HepG2 (cell line): Measurements from ENCODE around the gene RAB40C. TPM values are rescaled to one million over a fixed set of nuclear protein-coding genes. Genes with fewer than 3 reads are reported as not detected.
A peak's percentile ranks its signal among the peaks of the same experiment; 100 is the strongest.

Source experiments
- ETS1 ChIP-seq: sonication (generic); formaldehyde crosslinking; IDR thresholded peaks from 2 replicates; pipeline ENCODE4 v1.4.0; 2020; ENCODE audit warnings: missing genetic modification reagents
- GPN1 ChIP-seq: sonication (generic); formaldehyde crosslinking; IDR thresholded peaks from 2 replicates; pipeline ENCODE4 v1.5.1; 2020; ENCODE audit warnings: missing genetic modification reagents, borderline replicate concordance
- JARID2 ChIP-seq: sonication (generic); formaldehyde crosslinking; IDR thresholded peaks from 2 replicates; pipeline ENCODE4 v1.8.1; 2023; ENCODE audit warnings: missing genetic modification reagents, inconsistent platforms; ENCODE audit not compliant: insufficient replicate concordance
- KDM3A ChIP-seq: IDR thresholded peaks from 2 replicates; pipeline ENCODE4 v1.6.1; 2018; ENCODE audit warnings: low read depth, missing compliant biosample characterization
- MED13 ChIP-seq: sonication (generic); formaldehyde crosslinking; IDR thresholded peaks from 2 replicates; pipeline ENCODE4 v1.5.0; 2020; ENCODE audit warnings: missing genetic modification reagents
- PLRG1 ChIP-seq: fragments of 450-650 bp; conservative IDR thresholded peaks from 2 replicates; pipeline ENCODE4 v1.6.1; 2016
- RFX5 ChIP-seq: IDR thresholded peaks from 2 replicates; pipeline ENCODE4 v1.6.1; 2011; ENCODE audit warnings: low read depth, low read length, improper control_type of control experiment
- RNF219 ChIP-seq: sonication (generic); formaldehyde crosslinking; IDR thresholded peaks from 2 replicates; pipeline ENCODE4 v1.5.0; 2020; ENCODE audit warnings: mild to moderate bottlenecking, missing genetic modification reagents
- SAP130 ChIP-seq: IDR thresholded peaks from 2 replicates; pipeline ENCODE4 v1.6.1; 2016; ENCODE audit warnings: low read depth
- SIN3B ChIP-seq: fragments of 150-350 bp; IDR thresholded peaks from 2 replicates; pipeline ENCODE4 v1.6.1; 2014; ENCODE audit warnings: low read length
- SMC3 ChIP-seq: IDR thresholded peaks from 2 replicates; pipeline ENCODE4 v1.6.1; 2011; ENCODE audit warnings: low read length, improper control_type of control experiment
- SOX5 ChIP-seq: IDR thresholded peaks from 2 replicates; pipeline ENCODE4 v1.6.1; 2016; ENCODE audit warnings: borderline replicate concordance
- SPEN ChIP-seq: sonication (generic); formaldehyde crosslinking; IDR thresholded peaks from 2 replicates; pipeline ENCODE4 v1.5.1; 2020; ENCODE audit warnings: low read depth, mild to moderate bottlenecking, missing genetic modification reagents
- YY1 ChIP-seq: IDR thresholded peaks from 2 replicates; pipeline ENCODE4 v1.6.1; 2011; ENCODE audit warnings: low read length, low read depth, moderate library complexity, mild to moderate bottlenecking; ENCODE audit not compliant: insufficient read depth, insufficient replicate concordance
- ZFP37 ChIP-seq: sonication (generic); formaldehyde crosslinking; IDR thresholded peaks from 2 replicates; pipeline ENCODE4 v1.4.0; 2020; ENCODE audit warnings: missing genetic modification reagents, borderline replicate concordance
- ZHX2 ChIP-seq, 2 experiments: sonication (generic) in 1 of 2; formaldehyde crosslinking in 1 of 2; IDR thresholded peaks; 2 replicates each; pipeline versions ENCODE4 v1.6.1 to v1.9.0; 2014 to 2022; ENCODE audit warnings: antibody characterized with exemption in 1 of 2, borderline replicate concordance in 1 of 2, inconsistent platforms in 1 of 2, low read depth in 1 of 2, missing genetic modification reagents in 1 of 2
- ZNF335 ChIP-seq: sonication (generic); formaldehyde crosslinking; IDR thresholded peaks from 2 replicates; pipeline ENCODE4 v1.4.0; 2020; ENCODE audit warnings: missing genetic modification reagents
- ZNF543 ChIP-seq: sonication (generic); formaldehyde crosslinking; IDR thresholded peaks from 2 replicates; pipeline ENCODE4 v1.4.0; 2020; ENCODE audit warnings: mild to moderate bottlenecking, missing genetic modification reagents
- ZNF552 ChIP-seq: sonication (generic); formaldehyde crosslinking; IDR thresholded peaks from 2 replicates; pipeline ENCODE4 v1.9.0; 2022; ENCODE audit warnings: missing genetic modification reagents, mild to moderate bottlenecking, borderline replicate concordance
- ZNF644 ChIP-seq: IDR thresholded peaks from 2 replicates; pipeline ENCODE4 v1.6.1; 2016; ENCODE audit warnings: low read depth
- polyA plus RNA-seq, 8 experiments: library from polyadenylated mRNA; depleted of rRNA in 3 of 8; stranded (reverse) in 7 of 8; unstranded in 1 of 8; fragments of >200 nt; fragmentation: Illumina TruSeq in 4 of 8; extraction: Trizol in 4 of 8; gene quantifications; 2 replicates each; pipeline versions ENCODE4 v1.2.1 to v1.2.3, GENCODE V29; 2011 to 2016; ENCODE audit warnings: low read depth in 4 of 8, missing spikeins in 1 of 8, mixed read lengths in 1 of 8; ENCODE audit not compliant: insufficient read depth in 1 of 8
- total RNA-seq, 5 experiments: library from RNA; depleted of rRNA; stranded (reverse); fragments of >200 nt; fragmentation: Illumina TruSeq; extraction: Trizol; gene quantifications; 2 replicates each; pipeline ENCODE4 v1.2.3, GENCODE V29; 2016; ENCODE audit warnings: low read depth in 1 of 5

RAB40C gene
- total and polyA plus RNA-seq, 2 of the 13 experiments (the other 11 are each of a cell fraction or from before 2014, with no cell fraction given), result 7.7 to 11.5 TPM

- peak; percentile 95 for TF ChIP-seq YY1
- TF ChIP-seq ZFP37 (CRISPR knock-in tag), result no peak
- peak; percentile 59; the same call in 1 of the 2 replicates for TF ChIP-seq ZNF543
- TF ChIP-seq GPN1, result no peak
- TF ChIP-seq ZNF335, result no peak
- TF ChIP-seq MED13 (CRISPR knock-in tag), result peak; percentile 19; the same call in 1 of the 2 replicates
- TF ChIP-seq SAP130 (CRISPR knock-in tag), result peak; percentile 97
- peak; percentile 48; the same call in 1 of the 2 replicates for TF ChIP-seq SOX5
- no peak for TF ChIP-seq PLRG1
- no peak for TF ChIP-seq KDM3A
- 0 out of 2 replicates have a peak, but pooled peaks have one; percentile 61 for TF ChIP-seq ETS1 (CRISPR knock-in tag)
- TF ChIP-seq RNF219 (CRISPR knock-in tag), result no peak; the same call in 1 of the 2 replicates
- TF ChIP-seq RFX5, result no peak
- TF ChIP-seq SIN3B, result no peak
- no peak for TF ChIP-seq ZNF644 (CRISPR knock-in tag)
- TF ChIP-seq SPEN (CRISPR knock-in tag), result peak; percentile 99
- peak; percentile 73 for TF ChIP-seq ZHX2 (IDR thresholded peaks at IDR 0.05; ENCODE audit: low read depth)
- TF ChIP-seq ZHX2 (CRISPR knock-in tag; IDR thresholded peaks at IDR 0.05; ENCODE audit: borderline replicate concordance), result no peak; the same call in 1 of the 2 replicates
- TF ChIP-seq ZNF552, result no peak
- no peak for TF ChIP-seq SMC3
- no peak for TF ChIP-seq JARID2 (CRISPR knock-in tag)
Measured at GRCh38 chr16:667780-668518, 78.1 kb downstream of the RAB40C start, which contains the start of gene RHOT2 (continued).
